Epithelial cell of prostate (primary cell): ENCODE measurements around the gene PHKA2.

Source experiments
- DNase-seq: peaks from one replicate; pipeline ENCODE4 v3.0.0-alpha.2; 2011; ENCODE audit warnings: low read depth, low spot score
- H3K27ac ChIP-seq: fragments of 450-650 bp; 2 replicates; pipeline ENCODE4 v1.5.1; 2017; ENCODE audit warnings: mild to moderate bottlenecking

Gene PHKA2

DNA sequence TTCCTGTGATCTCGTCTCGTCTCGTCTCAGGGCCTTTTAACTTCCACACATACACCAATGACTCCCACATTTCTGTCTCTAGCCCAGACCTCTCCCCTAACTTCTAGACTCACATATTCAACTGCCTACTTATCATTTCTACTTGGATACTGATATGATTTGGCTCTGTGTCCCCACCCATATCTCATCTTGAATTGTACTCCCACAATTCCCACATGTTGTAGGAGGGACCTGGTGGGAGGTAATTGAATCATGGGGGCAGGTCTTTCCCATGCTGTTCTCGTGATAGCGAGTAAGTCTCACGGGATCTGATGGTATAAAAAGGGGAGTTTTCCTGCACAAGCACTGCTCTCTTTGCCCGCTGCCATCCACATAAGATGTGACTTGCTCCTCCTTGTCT lies 8.9 kb downstream of the PHKA2 start:
- H3K27ac ChIP-seq, result no peak overlapping the region
- DNase-seq, result no peak

DNA sequence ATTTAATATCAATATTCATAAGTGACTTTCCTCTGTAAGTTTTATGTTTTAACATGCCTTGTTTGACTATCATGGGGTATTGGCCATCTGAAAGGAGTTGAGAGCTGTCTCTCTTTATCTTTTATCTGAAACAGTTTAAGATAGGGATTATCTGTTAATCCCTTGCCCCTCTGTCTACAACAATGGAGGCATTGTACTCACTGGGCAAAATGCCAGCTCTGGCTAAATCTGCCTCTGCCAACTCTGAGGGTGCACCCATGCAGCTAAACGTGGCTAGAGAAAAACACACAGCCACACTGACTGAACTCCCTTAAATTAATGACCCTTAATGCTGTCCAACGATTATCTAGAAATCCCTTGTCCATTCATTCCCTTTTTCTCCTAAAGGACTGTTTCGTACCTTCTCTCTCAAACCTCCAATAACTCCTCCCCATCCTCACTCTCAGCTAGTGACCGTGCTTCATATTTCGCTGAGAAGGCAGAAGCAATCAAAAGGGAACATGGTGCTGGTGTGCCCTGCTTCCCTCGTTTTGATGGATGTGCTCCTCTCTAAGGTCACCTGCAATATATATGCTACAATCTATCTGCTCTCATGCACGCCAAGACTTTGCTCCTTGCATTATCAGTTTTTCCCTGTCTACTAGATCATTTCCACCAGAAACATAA lies 10.3 kb downstream of the PHKA2 start:
- H3K27ac ChIP-seq, result no peak overlapping the region
- DNase-seq, result no peak

DNA sequence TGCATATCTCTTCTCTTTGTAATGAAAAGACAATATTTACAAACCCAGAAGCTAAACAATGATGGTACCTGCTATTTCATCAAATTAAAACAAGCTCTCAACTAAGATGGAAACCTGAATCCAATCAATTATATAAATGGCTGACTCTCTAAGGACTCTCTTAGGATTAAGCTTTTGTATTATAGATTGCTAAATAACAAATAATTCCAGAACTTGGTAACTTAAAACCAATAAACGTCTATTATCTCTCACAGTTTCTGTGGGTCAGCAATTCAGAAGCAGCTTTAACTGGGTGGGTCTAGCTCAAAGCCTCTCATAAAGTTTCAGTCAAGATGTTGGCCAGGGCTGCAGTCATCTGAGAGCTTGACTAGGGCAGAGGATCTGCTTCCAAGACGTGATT lies 12.4 kb downstream of the PHKA2 start:
- H3K27ac ChIP-seq, result no peak overlapping the region
- DNase-seq, result no peak

DNA sequence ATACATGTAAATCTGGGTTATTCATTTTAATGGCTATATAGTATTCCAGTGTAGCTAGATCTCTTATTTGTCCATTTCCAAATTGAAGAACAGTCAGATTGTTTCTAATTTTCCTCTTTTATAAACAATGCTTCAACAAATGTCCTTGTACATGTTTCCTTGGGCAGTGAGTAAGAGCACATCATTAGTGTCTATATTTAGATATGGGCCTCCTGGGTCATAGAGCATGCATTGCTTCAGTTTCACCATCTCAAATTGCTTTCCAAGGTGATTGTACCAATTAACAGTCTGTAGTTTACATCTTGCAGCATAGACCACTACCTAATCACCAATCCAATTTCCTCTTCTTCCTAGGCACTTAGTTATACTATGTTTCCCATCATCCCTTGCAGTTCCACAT lies 13.4 kb downstream of the PHKA2 start:
- no peak for DNase-seq
- H3K27ac ChIP-seq, result no peak overlapping the region

DNA sequence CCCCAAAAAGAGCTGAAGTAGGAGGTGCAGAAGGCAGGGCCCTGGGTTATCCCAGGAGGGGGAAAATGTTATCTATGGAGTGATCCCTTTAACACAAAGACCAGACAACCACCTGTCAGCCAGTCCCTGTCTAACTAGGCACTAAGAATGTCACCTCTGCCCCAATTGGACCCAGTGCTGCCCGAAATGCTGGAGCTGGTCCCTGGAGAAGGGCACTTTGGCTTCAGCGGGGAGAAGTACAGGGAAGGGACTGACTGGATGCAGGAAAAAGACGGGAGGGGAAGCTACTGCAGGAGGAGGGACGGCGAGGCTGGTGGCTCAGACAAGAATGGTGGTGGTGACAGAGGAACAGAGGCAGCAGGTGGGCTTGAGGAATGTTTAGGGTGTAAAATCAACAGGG lies 17.3 kb downstream of the PHKA2 start:
- no peak for DNase-seq
- no peak overlapping the region for H3K27ac ChIP-seq

DNA sequence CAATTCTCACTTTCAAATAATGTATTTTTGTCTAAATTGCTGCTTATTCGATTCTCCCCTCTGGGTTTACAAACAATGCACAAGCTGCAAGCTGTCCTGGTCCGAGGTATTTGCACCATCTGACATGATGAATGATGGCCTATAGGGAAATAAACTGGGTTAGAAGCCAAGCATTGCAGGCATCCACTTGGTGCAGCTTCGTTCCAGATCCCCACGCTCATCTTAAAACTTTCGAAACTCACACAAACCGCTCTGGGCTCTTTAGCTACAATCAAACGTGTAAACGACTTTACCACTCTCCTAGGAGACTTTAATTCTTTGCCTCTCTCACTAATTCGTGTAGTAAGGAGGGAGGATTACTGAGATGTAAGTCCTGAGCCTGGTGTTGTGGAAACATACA lies 19.0 kb downstream of the PHKA2 start:
- DNase-seq, result no peak
- no peak overlapping the region for H3K27ac ChIP-seq

DNA sequence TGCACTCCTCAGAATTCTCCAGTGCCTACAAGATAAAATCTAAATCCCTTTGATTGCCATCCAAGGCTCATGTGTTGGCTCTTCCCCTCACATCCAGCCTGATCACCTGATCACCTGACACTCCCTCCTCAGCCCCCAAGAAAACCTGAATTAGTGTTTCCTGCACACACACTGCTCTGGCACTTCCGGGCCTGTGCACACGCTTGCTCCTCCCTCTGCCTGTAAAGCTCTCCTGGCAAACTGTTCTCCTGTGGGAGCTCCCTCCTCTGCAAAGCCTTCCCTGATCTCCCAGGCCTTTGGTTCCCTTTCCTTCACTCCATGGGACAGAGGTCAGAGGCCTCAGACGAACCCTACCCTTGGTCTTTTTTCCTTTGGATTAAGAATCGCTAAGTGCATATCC lies 19.9 kb downstream of the PHKA2 start:
- DNase-seq, result no peak
- H3K27ac ChIP-seq, result peak overlapping the region; percentile 49

DNA sequence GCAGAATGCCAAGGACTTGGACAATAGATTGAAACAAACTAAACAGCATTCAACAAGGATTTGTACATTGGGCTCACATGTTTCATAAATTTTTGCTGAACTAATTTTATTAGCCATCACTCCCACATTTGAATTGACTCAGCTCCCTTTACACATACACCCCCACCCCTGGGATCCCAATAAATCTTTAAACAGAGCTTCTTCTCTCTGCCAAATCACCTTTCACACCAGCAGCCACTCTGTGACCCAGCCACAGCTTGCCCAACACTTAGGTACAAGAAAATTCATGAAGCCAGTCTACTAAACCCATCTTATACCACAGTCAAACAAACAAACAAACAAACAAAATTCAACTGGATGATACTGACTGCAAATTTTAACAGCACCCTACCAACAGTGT lies 21.6 kb downstream of the PHKA2 start:
- no peak for DNase-seq
- peak overlapping the region; percentile 49 for H3K27ac ChIP-seq

DNA sequence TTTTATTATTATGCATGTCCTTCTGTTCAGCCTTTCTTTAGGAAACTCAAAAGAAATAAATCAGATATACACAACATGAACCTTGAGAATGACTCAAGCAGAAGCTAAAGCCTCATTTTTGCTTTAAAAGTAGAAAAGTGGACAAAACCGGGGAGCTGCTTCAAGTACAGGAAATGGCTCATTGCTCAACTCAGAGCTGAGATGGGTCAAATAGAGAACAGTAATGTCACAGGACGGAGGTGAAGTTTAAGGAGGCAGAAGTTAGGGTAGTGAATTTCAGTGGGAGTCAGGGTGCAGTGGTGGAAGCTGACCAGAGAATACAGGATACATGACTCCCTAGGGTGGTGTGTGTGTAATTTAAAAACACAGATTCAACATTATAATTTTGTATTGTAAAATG lies 22.2 kb downstream of the PHKA2 start:
- peak overlapping the region; percentile 49 for H3K27ac ChIP-seq
- no peak for DNase-seq

DNA sequence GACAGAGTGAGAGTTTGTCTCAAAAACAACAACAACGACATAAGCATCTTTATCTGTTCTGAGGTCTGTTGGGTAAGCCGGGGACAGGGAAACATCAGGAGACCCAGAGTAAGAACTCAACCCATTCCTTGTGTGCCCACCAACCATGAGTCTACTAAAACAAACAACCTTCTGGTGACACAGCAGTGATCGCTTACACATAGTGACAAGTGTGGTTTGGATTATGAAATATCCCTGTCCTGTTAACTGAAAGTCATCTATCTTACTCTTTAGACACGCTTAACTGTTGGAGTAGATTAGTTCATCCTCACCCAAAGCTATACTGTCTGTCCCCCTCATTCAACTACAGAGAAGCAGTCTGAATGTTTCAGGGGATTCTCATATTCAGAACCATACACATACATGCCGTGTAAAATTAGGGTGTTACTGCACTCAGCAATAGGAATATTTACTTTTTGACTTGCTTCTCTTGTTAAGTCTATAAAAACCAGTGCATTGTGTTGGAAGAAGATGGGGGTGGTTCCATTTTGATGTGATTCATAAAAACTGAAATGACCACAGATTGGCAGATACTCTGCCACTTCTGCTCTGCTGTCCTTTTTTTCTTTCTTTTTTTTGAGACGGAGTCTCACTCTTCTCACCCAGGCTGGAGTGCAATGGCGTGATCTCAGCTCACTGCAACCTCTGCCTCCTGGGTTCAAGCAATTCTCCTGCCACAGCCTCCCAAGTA lies 27.4 kb downstream of the PHKA2 start:
- no peak for DNase-seq
- no peak overlapping the region for H3K27ac ChIP-seq

DNA sequence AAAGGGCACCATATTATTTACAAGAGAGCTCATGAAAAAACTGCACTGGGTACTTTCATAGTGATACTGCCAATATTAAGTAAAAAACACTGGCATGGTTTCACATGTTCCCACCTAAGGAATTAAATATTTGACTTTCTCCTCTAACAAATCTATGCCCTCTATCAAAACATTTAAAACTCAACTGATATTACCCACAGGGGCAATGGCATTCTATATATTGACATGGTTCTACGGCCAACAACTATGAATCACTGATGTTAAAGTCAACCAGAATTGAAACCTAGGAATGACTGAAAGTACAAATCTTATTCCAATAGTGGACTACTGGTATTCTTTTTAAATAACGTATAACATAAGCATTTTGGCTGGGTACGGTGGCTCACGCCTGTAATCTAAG lies 28.2 kb downstream of the PHKA2 start:
- no peak for DNase-seq
- no peak overlapping the region for H3K27ac ChIP-seq

DNA sequence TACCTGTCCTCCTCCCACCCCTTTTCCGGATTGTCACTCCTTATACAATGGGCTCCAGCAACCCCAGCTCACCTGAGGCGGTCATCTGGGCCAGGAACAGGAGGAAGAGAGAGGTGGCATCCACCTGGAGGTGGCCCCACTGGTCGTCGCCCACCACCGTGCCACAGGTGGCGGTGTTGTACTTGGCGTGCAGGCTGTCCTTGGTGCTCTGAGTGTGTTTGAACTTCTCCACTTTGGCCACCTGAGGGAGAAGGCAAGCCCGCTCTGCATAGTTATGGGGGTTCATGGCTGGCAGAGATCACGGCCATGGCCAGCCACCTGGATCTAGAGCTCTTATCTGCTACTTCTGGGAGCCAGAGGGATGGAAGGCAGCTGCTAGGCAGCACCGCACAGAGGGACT lies 32.9 kb downstream of the PHKA2 start:
- DNase-seq, result no peak
- no peak overlapping the region for H3K27ac ChIP-seq

DNA sequence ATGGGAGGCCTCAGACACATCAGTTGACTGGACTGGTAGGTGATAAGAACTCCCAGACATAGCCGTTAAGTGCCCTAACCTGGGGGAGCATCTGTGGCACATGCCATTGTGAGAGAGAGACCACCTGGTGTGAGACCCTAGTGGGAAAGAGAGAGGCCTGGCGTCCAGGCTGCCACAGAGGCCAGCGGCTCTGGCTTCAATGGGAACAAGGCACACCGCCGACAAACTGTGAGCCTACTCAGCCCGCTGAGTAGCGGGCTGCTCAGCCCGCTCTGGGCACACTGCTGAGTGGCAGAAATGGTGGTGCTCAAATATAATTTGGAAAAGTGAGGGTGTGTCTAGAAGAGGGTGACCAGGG lies 34.0 kb downstream of the PHKA2 start:
- no peak overlapping the region for H3K27ac ChIP-seq
- no peak for DNase-seq

DNA sequence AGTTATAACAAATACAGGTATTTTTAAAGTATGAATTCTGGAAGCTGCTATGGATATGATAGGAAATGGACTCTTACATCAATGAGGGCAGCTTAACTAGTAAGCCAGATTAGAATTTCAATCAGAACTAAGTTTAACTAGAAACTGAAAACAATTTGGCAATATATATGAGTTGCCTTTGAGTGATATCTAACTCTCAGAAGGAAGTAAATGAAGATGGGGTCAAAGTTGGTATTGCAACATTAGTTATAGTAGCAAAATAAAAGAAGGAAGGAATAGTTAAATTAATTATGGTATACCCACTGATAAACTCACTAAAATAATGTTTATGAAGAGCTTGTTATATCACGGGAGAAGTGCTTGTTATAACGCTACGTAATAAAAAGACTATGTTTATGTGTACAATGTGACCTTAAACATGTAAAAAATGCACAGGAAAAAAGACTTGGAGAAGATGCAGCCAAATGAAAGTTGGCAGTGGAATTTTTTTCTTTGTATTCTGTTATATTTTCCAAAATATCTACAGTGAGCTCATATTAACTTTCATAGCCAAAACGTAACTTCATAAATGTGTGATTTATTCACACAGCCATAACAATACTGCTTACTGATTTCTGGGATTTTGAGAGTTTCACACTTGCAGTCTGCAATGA lies 34.5 kb downstream of the PHKA2 start:
- no peak overlapping the region for H3K27ac ChIP-seq
- no peak for DNase-seq

DNA sequence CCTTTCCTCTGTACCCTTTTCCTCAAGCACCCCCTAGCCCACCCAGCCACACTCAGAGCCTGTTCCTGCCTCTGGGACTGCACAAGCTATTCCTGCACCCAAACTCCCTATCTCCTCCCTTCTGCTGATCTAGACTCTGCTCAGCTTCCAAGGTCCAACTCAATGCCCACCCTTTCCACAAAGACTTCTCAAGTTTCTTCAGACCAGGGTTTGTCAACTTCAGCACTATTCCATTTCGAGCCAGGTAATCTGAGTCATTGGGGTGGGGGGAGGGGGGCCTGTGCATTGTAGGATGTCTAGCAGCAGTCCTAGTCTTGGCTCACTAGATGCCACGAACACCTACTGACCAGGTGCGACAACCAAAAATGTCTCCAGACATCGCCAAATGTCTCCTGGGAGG lies 37.3 kb downstream of the PHKA2 start:
- no peak overlapping the region for H3K27ac ChIP-seq
- no peak for DNase-seq

DNA sequence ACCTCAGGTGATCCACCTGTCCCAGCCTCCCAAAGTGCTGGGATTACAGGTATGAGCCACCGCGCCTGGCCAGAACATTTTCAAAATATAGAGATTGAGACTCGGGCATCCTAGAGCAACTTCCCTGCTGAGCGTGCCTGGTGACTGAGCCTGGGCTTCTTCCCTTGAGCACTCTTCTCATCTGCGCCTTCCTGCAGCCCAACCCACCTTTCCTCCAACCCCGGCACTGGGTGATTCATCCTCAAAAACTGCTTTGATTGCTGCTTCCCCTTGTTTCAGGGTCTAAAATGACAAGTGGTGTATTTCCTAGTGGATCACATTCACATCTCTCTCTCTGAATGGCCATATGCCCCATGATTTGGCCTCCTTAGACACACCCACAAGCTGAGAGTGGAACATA lies 37.8 kb downstream of the PHKA2 start:
- no peak for DNase-seq

DNA sequence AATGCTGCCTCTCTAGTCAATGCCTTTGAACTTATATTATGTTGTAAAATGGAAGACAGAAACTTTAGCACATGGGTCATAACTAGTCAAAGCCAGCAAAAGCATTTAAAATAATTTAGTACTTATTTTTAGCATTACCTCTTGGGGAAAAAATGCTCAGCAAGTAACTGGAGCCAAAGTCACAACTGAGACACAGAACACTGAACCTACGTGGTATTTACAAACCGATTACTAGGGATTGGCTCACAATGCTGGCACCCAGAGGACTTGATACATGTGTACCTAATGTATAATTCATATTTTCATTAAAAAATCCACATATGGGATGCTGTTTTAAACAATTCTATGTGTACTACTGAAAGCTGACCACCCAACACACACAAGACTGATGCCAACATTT lies 38.4 kb downstream of the PHKA2 start:
- DNase-seq, result no peak
- no peak overlapping the region for H3K27ac ChIP-seq

More for the DNA sequence above, 37.8 kb downstream of the PHKA2 start:
- H3K27ac ChIP-seq, result no peak overlapping the region

DNA sequence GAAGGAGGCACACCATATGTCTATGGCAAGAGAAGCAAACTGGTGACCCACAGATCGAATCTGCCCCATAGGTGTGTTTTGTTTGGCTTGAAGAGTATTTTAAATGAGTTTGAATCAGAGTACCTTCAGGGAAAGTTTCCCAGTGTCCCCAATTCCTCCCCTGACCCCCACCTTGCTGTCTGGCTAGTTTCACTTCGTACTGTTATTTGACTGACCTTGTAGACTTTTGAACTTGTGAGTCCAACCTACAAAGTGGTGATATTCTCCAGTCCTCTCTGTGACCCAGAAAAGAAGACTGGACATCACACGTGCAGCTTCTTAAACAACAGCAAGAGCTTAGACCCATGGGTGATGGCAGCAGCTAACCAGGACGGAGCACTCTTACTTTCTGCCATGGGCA lies 39.4 kb downstream of the PHKA2 start:
- H3K27ac ChIP-seq, result no peak overlapping the region
- no peak for DNase-seq

DNA sequence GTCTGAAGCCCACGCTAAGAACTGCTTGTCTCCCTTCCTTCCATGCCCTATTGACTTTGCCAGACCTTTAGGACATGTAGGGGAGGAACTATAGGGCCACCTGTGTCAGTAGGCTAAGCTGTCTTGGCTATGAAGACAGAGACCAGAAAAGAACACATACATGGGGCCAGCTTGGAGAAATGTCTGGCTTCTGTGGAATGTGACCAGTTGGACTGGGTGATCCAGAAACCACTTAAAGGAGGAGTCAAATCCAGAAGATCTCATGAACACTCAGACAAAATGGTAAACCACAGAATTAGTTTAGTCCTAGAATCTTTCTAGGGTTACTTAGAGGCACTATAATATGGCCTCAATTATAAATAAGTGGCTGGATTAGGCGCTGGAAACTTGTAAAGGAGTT lies 42.0 kb downstream of the PHKA2 start:
- DNase-seq, result no peak

DNA sequence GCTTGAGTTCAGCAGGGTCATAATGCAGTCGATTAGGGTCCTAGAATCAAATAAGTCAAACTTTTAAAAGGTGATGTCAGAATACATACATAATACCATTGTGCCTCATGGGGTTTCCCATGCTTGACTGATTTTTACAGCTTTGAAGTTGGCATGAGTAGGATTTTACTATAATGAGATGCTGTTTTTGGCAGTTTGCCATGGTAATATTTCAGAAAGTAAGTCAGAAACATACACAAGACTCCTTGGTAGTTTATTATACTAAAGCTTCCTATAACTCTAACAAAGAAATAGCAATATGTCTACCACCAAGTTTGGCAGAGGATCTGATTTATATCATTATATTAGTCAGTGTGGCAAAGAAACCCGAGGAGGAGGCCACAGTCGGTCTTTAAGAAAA lies 45.2 kb downstream of the PHKA2 start:
- no peak for DNase-seq
- H3K27ac ChIP-seq, result no peak overlapping the region

More for the DNA sequence above, 42.0 kb downstream of the PHKA2 start:
- H3K27ac ChIP-seq, result no peak overlapping the region

DNA sequence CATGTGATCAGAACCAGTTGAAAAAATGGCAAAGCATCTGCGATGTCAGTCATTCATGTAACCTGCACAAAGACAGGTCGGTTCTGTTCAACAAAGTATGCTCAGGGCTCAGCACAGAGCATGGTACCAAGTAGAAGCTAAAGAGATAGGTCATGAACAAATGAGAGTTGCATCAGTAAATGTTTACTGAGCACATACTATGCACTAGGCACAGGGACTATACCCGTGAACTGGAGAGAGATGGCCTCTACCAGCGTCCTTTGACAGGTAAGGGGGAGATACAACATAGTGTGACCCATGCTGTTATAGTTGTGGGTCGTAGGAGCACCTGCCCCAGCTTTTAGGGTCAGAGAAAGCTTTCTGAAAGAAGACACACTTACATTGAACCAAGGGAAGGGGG lies 46.7 kb downstream of the PHKA2 start:
- no peak for DNase-seq

DNA sequence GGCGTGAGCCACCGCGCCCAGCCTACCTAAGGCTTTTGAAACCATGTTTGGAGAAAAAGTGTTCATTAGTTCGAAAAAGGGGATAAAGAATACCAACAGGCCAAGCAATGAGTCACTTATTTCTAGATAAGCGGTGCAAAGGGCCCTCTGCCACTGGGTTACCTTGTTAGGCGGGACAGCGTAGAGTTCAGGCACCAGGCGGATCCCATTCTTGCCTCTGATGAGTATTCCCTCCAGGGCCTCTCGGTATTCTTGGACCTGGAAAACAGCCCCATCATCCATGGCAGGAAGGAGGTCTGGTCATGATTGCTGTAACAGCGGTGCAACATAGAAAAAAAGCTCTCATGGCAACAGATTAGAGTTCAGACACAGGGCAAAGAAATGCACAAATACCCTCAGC lies 48.0 kb downstream of the PHKA2 start:
- no peak overlapping the region for H3K27ac ChIP-seq
- DNase-seq, result no peak

More for the DNA sequence above, 46.7 kb downstream of the PHKA2 start:
- no peak overlapping the region for H3K27ac ChIP-seq
